ENCODE data around the gene SYCE1L.

GRCh38 chr16:77165006-77165405 lies 34.2 kb upstream of the SYCE1L start:
- TF ChIP-seq EZH2 (IDR thresholded peaks at IDR 0.05; ENCODE audit: low read length): no peak
- no peak for TF ChIP-seq CTCF (optimal IDR thresholded peaks at IDR 0.05 in 1 of 3, IDR thresholded peaks at IDR 0.05 in 1 of 3, conservative IDR thresholded peaks at IDR 0.05 in 1 of 3; ENCODE audit: extremely low read depth in 1 of 3, insufficient read depth in 2 of 3, low read length in 3 of 3)

Measured in keratinocyte (primary cell).